ENCODE results near the gene HEXB. TPM values are rescaled to one million over a fixed set of nuclear protein-coding genes. Genes with fewer than 3 reads are reported as not detected.
"Not testable (repeated sequence)": the region's sequence is repeated elsewhere in the genome, so short reads cannot be mapped to it uniquely, and the experiment has no call there.

Gene HEXB
- total RNA-seq, 1 donor from 2014 or later = 175 TPM

- DNase-seq (ENCODE audit: low spot score) = no peak
These were observed 53.4 kb downstream of the HEXB start for GRCh38 chr5:74738406-74738805.

DNA sequence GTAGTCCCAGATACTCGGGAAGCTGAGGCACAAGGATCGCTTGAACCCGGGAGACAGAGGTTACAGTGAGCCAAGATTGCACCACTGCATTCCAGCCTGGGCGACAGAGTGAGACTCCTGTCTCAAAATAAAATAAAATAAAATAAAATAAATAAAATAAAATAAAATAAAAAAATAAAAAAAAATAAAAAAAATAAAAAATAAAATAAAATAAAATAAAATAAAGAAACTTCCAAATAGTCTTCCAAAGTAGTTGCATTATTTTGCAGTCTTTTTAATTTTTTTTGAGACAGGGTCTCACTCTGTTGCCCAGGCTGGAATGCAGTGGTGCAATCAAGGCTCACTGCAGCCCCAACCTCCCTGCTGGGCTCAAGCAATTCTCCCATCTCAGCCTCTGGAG is 63.7 kb downstream of the HEXB start:
- not testable (repeated sequence) for DNase-seq (ENCODE audit: low spot score)

GRCh38 chr5:74761241-74761640 is 76.2 kb downstream of the HEXB start:
- no peak for DNase-seq (ENCODE audit: low spot score)

DNA sequence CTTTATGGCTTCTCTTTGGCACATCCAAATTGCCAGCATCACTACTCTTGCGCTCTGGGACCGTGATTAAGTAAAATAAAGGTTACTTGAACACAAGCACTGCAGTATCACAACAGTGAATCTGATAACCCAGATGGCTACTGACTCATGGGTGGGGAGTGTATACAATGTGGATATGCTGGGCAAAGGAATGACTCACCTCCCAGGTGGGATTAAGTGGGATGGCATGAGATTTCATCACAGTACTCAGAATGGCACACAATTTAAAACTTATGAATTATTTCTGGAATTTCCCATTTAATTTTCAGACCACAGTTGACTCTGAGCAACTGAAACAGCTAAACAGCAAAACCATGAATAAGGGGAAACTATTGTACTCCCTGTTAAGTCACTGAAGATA is 77.6 kb downstream of the HEXB start:
- DNase-seq (ENCODE audit: low spot score) = no peak

GRCh38 chr5:74763504-74763903 is 78.5 kb downstream of the HEXB start:
- no peak for DNase-seq (ENCODE audit: low spot score)

- DNase-seq (ENCODE audit: low spot score) = no peak
These were observed 80.2 kb downstream of the HEXB start for GRCh38 chr5:74765201-74765600.

GRCh38 chr5:74765929-74766328 is 80.9 kb downstream of the HEXB start:
- no peak for DNase-seq (ENCODE audit: low spot score)

- DNase-seq (ENCODE audit: low spot score) = no peak
These were observed 81.4 kb downstream of the HEXB start for GRCh38 chr5:74766418-74766848.

DNA sequence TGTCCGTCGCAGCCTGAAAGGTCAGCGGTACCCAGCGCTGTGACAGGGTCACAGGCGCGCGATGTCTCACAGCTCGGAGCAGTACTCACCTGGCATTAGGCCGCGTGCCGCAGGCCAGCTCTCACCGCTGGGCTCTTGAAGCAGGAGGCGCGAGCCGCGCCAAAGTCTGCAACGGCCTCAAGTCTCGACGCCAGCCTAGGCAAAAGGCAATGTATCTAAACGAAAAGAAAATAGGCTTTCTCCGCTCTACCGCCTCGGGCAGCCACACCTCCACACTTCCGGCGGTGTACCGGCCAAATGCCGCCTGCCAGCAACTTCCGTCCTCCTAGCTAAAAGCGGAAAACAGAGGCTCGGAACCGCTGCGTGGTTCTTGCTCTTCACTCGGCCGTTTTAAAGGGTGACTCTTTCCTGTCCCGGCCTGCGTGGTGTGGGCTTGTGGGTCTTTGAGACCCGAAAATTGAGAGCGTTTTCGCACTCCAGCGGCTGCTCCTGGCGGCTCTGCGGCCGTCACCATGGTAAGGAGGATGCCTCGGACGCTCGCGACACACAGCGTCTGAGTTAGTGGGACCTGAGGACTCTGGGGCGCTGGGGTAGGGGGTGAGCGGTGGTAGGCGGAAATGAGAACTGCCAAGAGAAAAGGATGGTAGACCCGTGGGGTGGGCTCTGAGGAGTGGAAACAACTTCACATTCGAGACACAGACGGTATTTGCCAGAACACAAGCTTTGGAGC is 82.0 kb downstream of the HEXB start, which contains the start of the genes GFM2 and NSA2:
GFM2 (minus strand) TSS at position 269 of the 730 bp plus-strand sequence. CDS start 3,375 bp downstream, outside the sequence.
NSA2 (plus strand) TSS at position 401 of the 730 bp plus-strand sequence; CDS start at position 513, 112 bp downstream.
- peak; percentile 94 for DNase-seq (ENCODE audit: low spot score)

- no peak for DNase-seq (ENCODE audit: low spot score)
These were observed 82.5 kb downstream of the HEXB start for GRCh38 chr5:74767579-74767913.

Other genes with a start within 250 kb of the HEXB start
- 36.0 TPM for gene ENC1, start 44.5 kb upstream of the HEXB start, total RNA-seq
- gene GFM2, start 81.9 kb downstream of the HEXB start, total RNA-seq = 21.4 TPM
- 56.3 TPM for gene NSA2, start 82.0 kb downstream of the HEXB start, total RNA-seq
- gene FAM169A, start 181.2 kb downstream of the HEXB start, total RNA-seq = 6.0 TPM

Data from mucosa of gallbladder (tissue), 1 donor.